Neural progenitor cell (in vitro differentiated cells): ENCODE results near the gene C1orf122. TPM values are rescaled to one million over a fixed set of nuclear protein-coding genes. Genes with fewer than 3 reads are reported as not detected.

Experiments used
- DNase-seq: peaks from one replicate; pipeline ENCODE4 v3.0.0-alpha.2; 2016; ENCODE audit warnings: low spot score
- H2AFZ ChIP-seq: fragments of 200-600 bp; sonication (generic); replicated peaks from 2 replicates; pipeline ENCODE4 v1.6.1; 2016; ENCODE audit warnings: antibody characterized with exemption
- H3F3A ChIP-seq: fragments of 200-600 bp; sonication (generic); 2 replicates; pipeline ENCODE4 v1.6.1; 2016; ENCODE audit warnings: antibody characterized with exemption, low read depth
- H3K27ac ChIP-seq: fragments of 200-600 bp; sonication (generic); 2 replicates; pipeline ENCODE4 v1.5.1; 2016; ENCODE audit warnings: mild to moderate bottlenecking
- H3K27me3 ChIP-seq: fragments of 200-600 bp; sonication (generic); 2 replicates; pipeline ENCODE4 v1.6.1; 2016; ENCODE audit warnings: mild to moderate bottlenecking, moderate library complexity
- H3K36me3 ChIP-seq: fragments of 200-600 bp; sonication (generic); 2 replicates; pipeline ENCODE4 v1.5.1; 2016
- H3K4me1 ChIP-seq: fragments of 200-600 bp; sonication (generic); 2 replicates; pipeline ENCODE4 v1.6.1; 2016; ENCODE audit warnings: mixed run types
- H3K4me2 ChIP-seq: fragments of 200-600 bp; sonication (generic); 2 replicates; pipeline ENCODE4 v1.6.1; 2016
- H3K4me3 ChIP-seq: fragments of 200-600 bp; sonication (generic); 2 replicates; pipeline ENCODE4 v1.5.1; 2016
- H3K79me2 ChIP-seq: fragments of 200-600 bp; sonication (generic); 2 replicates; pipeline ENCODE4 v1.6.1; 2016; ENCODE audit warnings: low read depth
- H3K9ac ChIP-seq: fragments of 200-600 bp; sonication (generic); 2 replicates; pipeline ENCODE4 v1.6.1; 2016
- H3K9me3 ChIP-seq: fragments of 200-600 bp; sonication (generic); 2 replicates; pipeline ENCODE4 v1.5.1; 2016; ENCODE audit warnings: low read depth
- H4K20me1 ChIP-seq: fragments of 200-600 bp; sonication (generic); 2 replicates; pipeline ENCODE4 v1.6.1; 2016; ENCODE audit warnings: low read depth
- H3K27ac Mint-ChIP-seq: 3 replicates; pipeline ENCODE4 v1.8.0; 2021; ENCODE audit warnings: mixed read lengths
- H3K27me3 Mint-ChIP-seq: 2 replicates; pipeline ENCODE4 v1.8.0; 2022; ENCODE audit warnings: low read depth, mild to moderate bottlenecking, inconsistent platforms, moderate library complexity, mixed read lengths; ENCODE audit not compliant: insufficient read depth
- H3K36me3 Mint-ChIP-seq: 3 replicates; pipeline ENCODE4 v1.8.0; 2021; ENCODE audit warnings: mixed read lengths
- H3K4me1 Mint-ChIP-seq: 3 replicates; pipeline ENCODE4 v1.8.0; 2021; ENCODE audit warnings: mixed read lengths
- H3K4me3 Mint-ChIP-seq: 3 replicates; pipeline ENCODE4 v1.8.0; 2021; ENCODE audit warnings: mild to moderate bottlenecking, moderate library complexity, mixed read lengths
- H3K9me3 Mint-ChIP-seq: 3 replicates; pipeline ENCODE4 v1.8.0; 2020; ENCODE audit warnings: mixed read lengths
- CTCF ChIP-seq: fragments of 200-600 bp; sonication (generic); IDR thresholded peaks from 2 replicates; pipeline ENCODE4 v1.5.1; 2017; ENCODE audit warnings: antibody characterized with exemption, mild to moderate bottlenecking
- EZH2 ChIP-seq: fragments of 200-600 bp; sonication (generic); IDR thresholded peaks from 2 replicates; pipeline ENCODE4 v1.6.1; 2017; ENCODE audit warnings: antibody characterized with exemption, mild to moderate bottlenecking, moderate library complexity
- EZH2phosphoT487 ChIP-seq: fragments of 200-600 bp; sonication (generic); IDR thresholded peaks from 2 replicates; pipeline ENCODE4 v1.6.1; 2017; ENCODE audit warnings: antibody characterized with exemption
- total RNA-seq: library from RNA; depleted of rRNA; stranded (reverse); fragments of >200 nt; gene quantifications from 2 replicates; pipeline ENCODE4 v1.2.3, GENCODE V29; 2015; ENCODE audit warnings: low replicate concordance

C1orf122 gene
- total RNA-seq, 1 donor from 2014 or later, result 17.7 TPM

- Histone ChIP-seq H3K27ac (no peak overlapping the region), H3K79me2 (peaks cover 48% of the 10 kb centered on the region), H3K4me2 (no peak overlapping the region), H3K36me3 (no peaks in the 10 kb centered on the region), H3F3A (no peaks in the 10 kb centered on the region), H2AFZ (no peak overlapping the region), H3K9me3 (no peaks in the 10 kb centered on the region), H3K9ac (no peak overlapping the region), H3K4me1 (no peaks in the 10 kb centered on the region), H3K4me3 (no peak overlapping the region), H3K27me3 (no peaks in the 10 kb centered on the region), H4K20me1 (peaks cover 69% of the 10 kb centered on the region)
- Mint-ChIP-seq H3K9me3 (no peaks in the 10 kb centered on the region), H3K27ac (no peak overlapping the region), H3K4me1 (no peaks in the 10 kb centered on the region), H3K4me3 (no peak overlapping the region), H3K36me3 (no peaks in the 10 kb centered on the region), H3K27me3 (no peaks in the 10 kb centered on the region)
- no peak for DNase-seq
- TF ChIP-seq EZH2 (no peak), CTCF (no peak), EZH2phosphoT487 (no peak)
Measured at GRCh38 chr1:37844536-37844935, 36.9 kb downstream of the C1orf122 start.

- no peak for TF ChIP-seq CTCF
- no peak for TF ChIP-seq EZH2
- no peak for TF ChIP-seq EZH2phosphoT487
- Histone ChIP-seq H4K20me1 (peaks cover 74% of the 10 kb centered on the region), H3K27me3 (no peaks in the 10 kb centered on the region), H3K4me3 (no peak overlapping the region), H3K9ac (no peak overlapping the region), H2AFZ (no peak overlapping the region), H3K4me2 (no peak overlapping the region), H3K4me1 (no peaks in the 10 kb centered on the region), H3K27ac (no peak overlapping the region), H3K36me3 (no peaks in the 10 kb centered on the region), H3K79me2 (peaks cover 51% of the 10 kb centered on the region), H3F3A (no peaks in the 10 kb centered on the region), H3K9me3 (no peaks in the 10 kb centered on the region)
- DNase-seq, result no peak
- Mint-ChIP-seq H3K9me3 (no peaks in the 10 kb centered on the region), H3K27me3 (no peaks in the 10 kb centered on the region), H3K27ac (no peak overlapping the region), H3K4me1 (no peaks in the 10 kb centered on the region), H3K4me3 (no peak overlapping the region), H3K36me3 (no peaks in the 10 kb centered on the region)
Measured at GRCh38 chr1:37845049-37845646, 37.6 kb downstream of the C1orf122 start.

GRCh38 chr1:37845786-37846185 lies 38.2 kb downstream of the C1orf122 start:
- TF ChIP-seq EZH2phosphoT487 (no peak), CTCF (no peak), EZH2 (no peak)
- no peak overlapping the region for H3K4me3 ChIP-seq
- H3K36me3 ChIP-seq, result no peaks in the 10 kb centered on the region
- no peak overlapping the region for H3K27ac ChIP-seq
- H3K27me3 ChIP-seq, result no peaks in the 10 kb centered on the region
- Mint-ChIP-seq H3K9me3 (no peaks in the 10 kb centered on the region), H3K4me1 (no peaks in the 10 kb centered on the region), H3K27me3 (no peaks in the 10 kb centered on the region), H3K4me3 (no peak overlapping the region), H3K27ac (no peak overlapping the region), H3K36me3 (no peaks in the 10 kb centered on the region)
- H4K20me1 ChIP-seq, result peaks cover 74% of the 10 kb centered on the region
- peaks cover 52% of the 10 kb centered on the region for H3K79me2 ChIP-seq
- no peak overlapping the region for H3K4me2 ChIP-seq
- H2AFZ ChIP-seq, result no peak overlapping the region
- no peaks in the 10 kb centered on the region for H3F3A ChIP-seq
- H3K9me3 ChIP-seq, result no peaks in the 10 kb centered on the region
- H3K4me1 ChIP-seq, result no peaks in the 10 kb centered on the region
- H3K9ac ChIP-seq, result peak overlapping the region; percentile 5
- DNase-seq, result no peak
